A549 treated with Mapracorat at 1 μM for 4 hours (cell line): ENCODE data around the gene CUL3. TPM values are rescaled to one million over a fixed set of nuclear protein-coding genes. Genes with fewer than 3 reads are reported as not detected.

Experiments used
- total RNA-seq: library from RNA; stranded (reverse); fragments of 200-300 nt; extraction: Qiagen RNA extraction; gene quantifications from 5 replicates; pipeline ENCODE4 v1.2.3, GENCODE V29; 2022

The CUL3 gene
- total RNA-seq = 63.3 to 74.7 TPM (median 68.3 TPM) in 5 replicates

DNA sequence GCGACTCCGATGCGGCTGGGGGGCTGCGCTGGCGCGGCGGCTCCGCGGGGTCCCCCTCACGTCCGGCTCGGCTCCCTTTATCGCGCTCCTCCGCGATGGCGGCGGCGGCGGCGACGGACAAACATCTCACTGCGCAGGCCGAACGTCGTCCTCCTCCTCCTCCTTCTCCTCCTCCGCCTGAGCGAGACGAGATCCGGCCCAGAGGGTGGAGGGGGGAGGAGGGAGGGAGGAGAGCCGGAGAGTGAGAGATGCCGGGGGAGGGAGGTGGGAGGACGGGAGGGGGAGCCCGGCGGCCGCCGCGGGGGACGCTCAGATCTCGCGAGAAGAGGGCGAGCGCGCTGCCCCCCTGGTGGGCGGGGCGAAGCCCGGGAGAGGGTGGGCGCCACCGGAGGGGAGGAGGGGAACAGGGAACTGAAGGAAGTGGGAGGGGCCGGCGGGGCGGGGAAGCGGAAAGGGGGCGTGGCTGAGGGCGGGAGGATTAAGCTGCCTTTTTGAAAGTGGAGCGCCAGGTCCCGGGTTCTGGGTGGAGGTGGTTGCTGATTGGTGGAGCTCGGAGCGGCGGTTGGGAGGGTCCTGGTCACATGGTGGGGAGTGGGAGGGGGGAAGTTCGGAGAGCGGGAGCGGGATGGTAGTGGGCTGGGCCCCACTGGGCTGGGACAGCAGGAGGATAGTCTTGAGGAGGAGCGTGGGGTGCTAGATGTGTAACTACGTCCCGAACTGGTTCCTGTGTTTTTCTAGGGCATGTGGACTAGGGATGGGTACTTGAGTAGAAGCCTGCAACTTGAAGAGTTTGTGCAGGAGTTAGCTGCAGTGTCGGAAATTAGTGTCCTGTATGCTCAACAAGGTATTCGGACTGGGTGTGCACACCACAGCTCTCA, at the start of gene CUL3:
Gene CUL3, minus strand, starts transcription at position 153 of the 878 bp plus-strand sequence. CDS start 354 bp downstream, outside the sequence.

Other genes with a start within 250 kb of the CUL3 start
- not detected in 5 replicates for gene FAM124B, start 183.3 kb downstream of the CUL3 start, total RNA-seq
- gene CCDC195, start 131.0 kb upstream of the CUL3 start, total RNA-seq = not detected in 5 replicates